Endothelial cell of umbilical vein (primary cell): ENCODE results near the gene CCS. TPM values are rescaled to one million over a fixed set of nuclear protein-coding genes. Genes with fewer than 3 reads are reported as not detected.

Experiments
- BruUV-seq: library from RNA; stranded (reverse); fragments of 400-500 nt; replicated peaks from 2 replicates; lab custom pipeline; 2021; lab: Mats Ljungman, UMichigan
- CTCF ChIA-PET: fragments of 300-600, 350-600 bp; sonication (Branson Sonifier 250); formaldehyde crosslinking; loops from one replicate; lab custom pipeline; 2021; ENCODE audit warnings: antibody characterized with exemption, inconsistent platforms; lab: Charles Lee
- POLR2A ChIA-PET: fragments of 300-600, 350-600 bp; sonication (Branson Sonifier 250); formaldehyde crosslinking; loops from one replicate; lab custom pipeline; 2021; ENCODE audit warnings: antibody characterized with exemption, inconsistent platforms; lab: Charles Lee
- DNase-seq: peaks from one replicate; pipeline ENCODE4 v3.0.0-alpha.2; 2011; ENCODE audit warnings: low read depth, low spot score
- FAIRE-seq: peaks from 2 replicates; lab custom pipeline; 2011; peaks lifted over from hg19 to GRCh38; lab: Jason Lieb, UNC
- H2AFZ ChIP-seq: 2 replicates; pipeline ENCODE4 v1.6.0; 2012; ENCODE audit warnings: low read depth, low read length, control low read depth, inconsistent platforms
- H3K27ac ChIP-seq: 2 replicates; pipeline ENCODE4 v1.5.1; 2011; ENCODE audit warnings: low read depth, mild to moderate bottlenecking, control low read depth, low read length, moderate library complexity; ENCODE audit not compliant: insufficient read depth
- H3K27me3 ChIP-seq, 2 experiments: 2 replicates each; pipeline versions ENCODE4 v1.6.0 to v1.6.1; 2011; ENCODE audit warnings: low read length in 2 of 2, mixed read lengths in 1 of 2; ENCODE audit not compliant: control insufficient read depth in 2 of 2, insufficient read depth in 2 of 2
- H3K36me3 ChIP-seq, 2 experiments: 2 replicates in 1 of 2; 3 replicates in 1 of 2; pipeline ENCODE4 v1.5.1; 2011; ENCODE audit warnings: low read length in 2 of 2, mild to moderate bottlenecking in 1 of 2, moderate library complexity in 1 of 2; ENCODE audit not compliant: control insufficient read depth in 2 of 2, insufficient read depth in 2 of 2; ENCODE audit errors: extremely low read depth in 1 of 2
- H3K4me1 ChIP-seq: 3 replicates; pipeline ENCODE4 v1.5.1; 2011; ENCODE audit warnings: mild to moderate bottlenecking, low read length; ENCODE audit not compliant: control insufficient read depth, insufficient read depth; ENCODE audit errors: extremely low read depth
- H3K4me2 ChIP-seq: 2 replicates; pipeline ENCODE4 v1.6.1; 2011; ENCODE audit warnings: low read length, control low read depth, mixed read lengths; ENCODE audit not compliant: insufficient read depth
- H3K4me3 ChIP-seq, 3 experiments: fragments of 200-600 bp in 1 of 3; sonication (generic), shearing (Covaris generic) in 1 of 3; replicated peaks in 1 of 3; 2 replicates each; pipeline ENCODE4 v1.5.1; 2011 to 2016; ENCODE audit warnings: control low read depth in 3 of 3, low read length in 3 of 3, mild to moderate bottlenecking in 2 of 3, inconsistent platforms in 1 of 3, low read depth in 1 of 3, moderate library complexity in 1 of 3; ENCODE audit not compliant: insufficient read depth in 1 of 3
- H3K79me2 ChIP-seq: 2 replicates; pipeline ENCODE4 v1.6.0; 2012; ENCODE audit warnings: low read length, inconsistent platforms; ENCODE audit not compliant: control insufficient read depth, insufficient read depth
- H3K9ac ChIP-seq: replicated peaks from 2 replicates; pipeline ENCODE3; 2011; ENCODE audit warnings: low read length, control low read depth; ENCODE audit not compliant: insufficient read depth; ENCODE audit errors: extremely low read depth
- H3K9me1 ChIP-seq: replicated peaks from 3 replicates; pipeline ENCODE4 v1.6.0; 2011; ENCODE audit warnings: mild to moderate bottlenecking, low read length; ENCODE audit not compliant: control insufficient read depth, insufficient read depth; ENCODE audit errors: extremely low read depth
- H3K9me3 ChIP-seq: replicated peaks from 2 replicates; pipeline ENCODE4 v1.5.1; 2012; ENCODE audit warnings: low read length, inconsistent platforms; ENCODE audit not compliant: control insufficient read depth, insufficient read depth
- H4K20me1 ChIP-seq: replicated peaks from 2 replicates; pipeline ENCODE3; 2011; ENCODE audit warnings: mild to moderate bottlenecking, low read length; ENCODE audit not compliant: control insufficient read depth, insufficient read depth; ENCODE audit errors: extremely low read depth
- EZH2 ChIP-seq: IDR thresholded peaks from 2 replicates; pipeline ENCODE4 v1.6.1; 2012; ENCODE audit warnings: borderline replicate concordance, low read depth, mild to moderate bottlenecking, moderate library complexity, low read length, inconsistent platforms; ENCODE audit not compliant: severe bottlenecking
- FOS ChIP-seq: IDR thresholded peaks from 2 replicates; pipeline ENCODE4 v1.6.1; 2011; ENCODE audit warnings: mild to moderate bottlenecking, low read length, moderate library complexity, borderline replicate concordance; ENCODE audit not compliant: insufficient read depth
- GATA2 ChIP-seq: IDR thresholded peaks from 2 replicates; pipeline ENCODE4 v1.7.0; 2011; ENCODE audit warnings: low read depth, mild to moderate bottlenecking, moderate library complexity, mixed read lengths, low read length; ENCODE audit not compliant: insufficient read length, insufficient read depth
- JUN ChIP-seq: IDR thresholded peaks from 2 replicates; pipeline ENCODE4 v1.6.1; 2011; ENCODE audit warnings: borderline replicate concordance, low read depth; ENCODE audit not compliant: insufficient read length, insufficient read depth
- MAX ChIP-seq: IDR thresholded peaks from 2 replicates; pipeline ENCODE4 v1.6.1; 2011; ENCODE audit not compliant: insufficient read depth, insufficient read length
- MYC ChIP-seq: IDR thresholded peaks from one replicate; pipeline ENCODE4 v1.6.1; 2011; ENCODE audit warnings: mild to moderate bottlenecking, low read depth, low read length
- POLR2A ChIP-seq: IDR thresholded peaks from 2 replicates; pipeline ENCODE4 v1.6.1; 2012; ENCODE audit warnings: low read depth, mild to moderate bottlenecking, control low read depth, low read length
- POLR2AphosphoS5 ChIP-seq: IDR thresholded peaks from 2 replicates; pipeline ENCODE4 v1.6.1; 2012; ENCODE audit warnings: low read depth, mild to moderate bottlenecking, control low read depth, low read length, moderate library complexity; ENCODE audit not compliant: insufficient read depth
- dilution Hi-C: fragments of 300-500 bp; cut with MboI; formaldehyde crosslinking; loops from one replicate; pipeline ENCODE4 v1.15.0; 2019; ENCODE audit warnings: low sequenced_read_pairs; ENCODE audit not compliant: extremely low pct_ligation_motif_present
- intact Hi-C: fragments of 100-400 bp; cut with micrococcal nuclease; formaldehyde crosslinking; loops from one replicate; pipeline ENCODE4 v1.10.0; 2022
- polyA plus RNA-seq, 4 experiments: library from polyadenylated mRNA; depleted of rRNA in 3 of 4; stranded (reverse) in 3 of 4; unstranded in 1 of 4; fragments of >200 nt; gene quantifications; 2 replicates each; pipeline versions ENCODE4 v1.2.1 to v1.2.3, GENCODE V29; 2011 to 2012; ENCODE audit warnings: missing spikeins in 1 of 4
- total RNA-seq: library from RNA; stranded (reverse); gene quantifications from 2 replicates; pipeline ENCODE4 v1.2.3, GENCODE V29; 2021
- TF ChIP-seq, protein P1 (sequence below), 2 donors: IDR thresholded peaks; 1 replicate in 1 of 2; 2 replicates in 1 of 2; pipeline ENCODE4 v1.5.1; 2011; ENCODE audit warnings: low read length in 2 of 2, mild to moderate bottlenecking in 2 of 2, moderate library complexity in 2 of 2, control low read depth in 1 of 2, inconsistent platforms in 1 of 2, low read depth in 1 of 2; ENCODE audit not compliant: insufficient read depth in 1 of 2; ENCODE audit errors: extremely low read depth in 1 of 2

CCS gene
- total and polyA plus RNA-seq, 2 donors (not counting 3 experiments of a cell fraction or from before 2014, with no cell fraction given): 38.7 to 39.0 TPM

DNA sequence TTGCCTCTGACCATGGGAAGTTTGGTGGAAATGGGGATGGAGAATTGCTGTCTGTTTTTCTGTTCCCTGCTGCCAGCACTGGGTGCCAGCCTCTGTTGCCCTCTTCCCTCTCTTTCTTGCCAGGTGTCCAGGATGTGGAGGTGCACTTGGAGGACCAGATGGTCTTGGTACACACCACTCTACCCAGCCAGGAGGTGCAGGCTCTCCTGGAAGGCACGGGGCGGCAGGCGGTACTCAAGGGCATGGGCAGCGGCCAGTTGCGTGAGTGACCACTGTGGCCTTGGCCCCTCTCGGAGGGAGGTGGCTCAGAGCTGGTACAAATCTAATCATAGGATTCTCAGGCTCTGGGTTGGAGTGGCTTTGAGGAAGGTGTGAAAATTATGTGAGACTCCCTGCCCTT, 6.0 kb downstream of the CCS start:
- BruUV-seq: no TSS peak
- DNase-seq: no peak
- intact Hi-C loops: no loop called here
- ChIA-PET CTCF (no interaction called here), POLR2A (no interaction called here)
- FAIRE-seq: no peak
- no peaks in the 10 kb centered on the region for H3K9me3 ChIP-seq
- dilution Hi-C loops: no loop called here
- no peaks in the 10 kb centered on the region for H3K4me1 ChIP-seq
- no peak overlapping the region for H2AFZ ChIP-seq
- H3K36me3 ChIP-seq: peaks cover 0 to 6% of the 10 kb centered on the region in 2 experiments
- H3K79me2 ChIP-seq: no peaks in the 10 kb centered on the region
- H3K9me1 ChIP-seq: no peaks in the 10 kb centered on the region
- H3K4me3 ChIP-seq: no peak overlapping the region
- no peak overlapping the region for H3K27ac ChIP-seq
- no peaks in the 10 kb centered on the region for H4K20me1 ChIP-seq
- no peaks in the 10 kb centered on the region for H3K27me3 ChIP-seq
- TF ChIP-seq MAX: no peak
- no peak for TF ChIP-seq POLR2AphosphoS5
- no peak for TF ChIP-seq JUN
- TF ChIP-seq POLR2A: no peak
- no peak for TF ChIP-seq GATA2
- no peak for TF ChIP-seq MYC
- no peak for TF ChIP-seq FOS
- no peak for TF ChIP-seq EZH2
- no peak overlapping the region for H3K4me2 ChIP-seq
- no peak overlapping the region for H3K9ac ChIP-seq

- FAIRE-seq (no peak), DNase-seq (no peak)
- Histone ChIP-seq H3K4me2 (no peak overlapping the region), H3K4me1 (no peaks in the 10 kb centered on the region), H3K4me3 (no peak overlapping the region), H3K36me3 (peaks cover 0 to 13% of the 10 kb centered on the region in 2 experiments), H2AFZ (no peak overlapping the region), H3K9me3 (no peaks in the 10 kb centered on the region), H3K27ac (no peak overlapping the region), H3K9ac (no peak overlapping the region), H3K27me3 (no peaks in the 10 kb centered on the region), H3K9me1 (no peaks in the 10 kb centered on the region), H3K79me2 (no peaks in the 10 kb centered on the region), H4K20me1 (no peaks in the 10 kb centered on the region)
- dilution Hi-C loops: no loop called here
- POLR2A ChIA-PET: no interaction called here
- CTCF ChIA-PET: no interaction called here
- intact Hi-C loops: no loop called here
- BruUV-seq: no TSS peak
- TF ChIP-seq JUN: no peak
- TF ChIP-seq, protein P1, sequence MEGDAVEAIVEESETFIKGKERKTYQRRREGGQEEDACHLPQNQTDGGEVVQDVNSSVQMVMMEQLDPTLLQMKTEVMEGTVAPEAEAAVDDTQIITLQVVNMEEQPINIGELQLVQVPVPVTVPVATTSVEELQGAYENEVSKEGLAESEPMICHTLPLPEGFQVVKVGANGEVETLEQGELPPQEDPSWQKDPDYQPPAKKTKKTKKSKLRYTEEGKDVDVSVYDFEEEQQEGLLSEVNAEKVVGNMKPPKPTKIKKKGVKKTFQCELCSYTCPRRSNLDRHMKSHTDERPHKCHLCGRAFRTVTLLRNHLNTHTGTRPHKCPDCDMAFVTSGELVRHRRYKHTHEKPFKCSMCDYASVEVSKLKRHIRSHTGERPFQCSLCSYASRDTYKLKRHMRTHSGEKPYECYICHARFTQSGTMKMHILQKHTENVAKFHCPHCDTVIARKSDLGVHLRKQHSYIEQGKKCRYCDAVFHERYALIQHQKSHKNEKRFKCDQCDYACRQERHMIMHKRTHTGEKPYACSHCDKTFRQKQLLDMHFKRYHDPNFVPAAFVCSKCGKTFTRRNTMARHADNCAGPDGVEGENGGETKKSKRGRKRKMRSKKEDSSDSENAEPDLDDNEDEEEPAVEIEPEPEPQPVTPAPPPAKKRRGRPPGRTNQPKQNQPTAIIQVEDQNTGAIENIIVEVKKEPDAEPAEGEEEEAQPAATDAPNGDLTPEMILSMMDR (IDR thresholded peaks at IDR 0.05; ENCODE audit: extremely low read depth in 1 of 2, insufficient read depth in 1 of 2, low read depth in 1 of 2, low read length in 2 of 2): no peak
- no peak for TF ChIP-seq POLR2AphosphoS5
- TF ChIP-seq MYC: no peak
These were observed 7.2 kb downstream of the CCS start for GRCh38 chr11:66600219-66600618.
